NCI-H187 (cell line): ENCODE results near the gene SYNE1.
"Not testable (repeated sequence)": the region's sequence is repeated elsewhere in the genome, so short reads cannot be mapped to it uniquely, and the experiment has no call there.

Experiments
- DNase-seq, 2 experiments: peaks; one replicate each; lab custom pipeline; 2025; lab: John Stamatoyannopoulos, UW

SYNE1 gene, protein sequence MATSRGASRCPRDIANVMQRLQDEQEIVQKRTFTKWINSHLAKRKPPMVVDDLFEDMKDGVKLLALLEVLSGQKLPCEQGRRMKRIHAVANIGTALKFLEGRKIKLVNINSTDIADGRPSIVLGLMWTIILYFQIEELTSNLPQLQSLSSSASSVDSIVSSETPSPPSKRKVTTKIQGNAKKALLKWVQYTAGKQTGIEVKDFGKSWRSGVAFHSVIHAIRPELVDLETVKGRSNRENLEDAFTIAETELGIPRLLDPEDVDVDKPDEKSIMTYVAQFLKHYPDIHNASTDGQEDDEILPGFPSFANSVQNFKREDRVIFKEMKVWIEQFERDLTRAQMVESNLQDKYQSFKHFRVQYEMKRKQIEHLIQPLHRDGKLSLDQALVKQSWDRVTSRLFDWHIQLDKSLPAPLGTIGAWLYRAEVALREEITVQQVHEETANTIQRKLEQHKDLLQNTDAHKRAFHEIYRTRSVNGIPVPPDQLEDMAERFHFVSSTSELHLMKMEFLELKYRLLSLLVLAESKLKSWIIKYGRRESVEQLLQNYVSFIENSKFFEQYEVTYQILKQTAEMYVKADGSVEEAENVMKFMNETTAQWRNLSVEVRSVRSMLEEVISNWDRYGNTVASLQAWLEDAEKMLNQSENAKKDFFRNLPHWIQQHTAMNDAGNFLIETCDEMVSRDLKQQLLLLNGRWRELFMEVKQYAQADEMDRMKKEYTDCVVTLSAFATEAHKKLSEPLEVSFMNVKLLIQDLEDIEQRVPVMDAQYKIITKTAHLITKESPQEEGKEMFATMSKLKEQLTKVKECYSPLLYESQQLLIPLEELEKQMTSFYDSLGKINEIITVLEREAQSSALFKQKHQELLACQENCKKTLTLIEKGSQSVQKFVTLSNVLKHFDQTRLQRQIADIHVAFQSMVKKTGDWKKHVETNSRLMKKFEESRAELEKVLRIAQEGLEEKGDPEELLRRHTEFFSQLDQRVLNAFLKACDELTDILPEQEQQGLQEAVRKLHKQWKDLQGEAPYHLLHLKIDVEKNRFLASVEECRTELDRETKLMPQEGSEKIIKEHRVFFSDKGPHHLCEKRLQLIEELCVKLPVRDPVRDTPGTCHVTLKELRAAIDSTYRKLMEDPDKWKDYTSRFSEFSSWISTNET (N-terminal part only)

DNA sequence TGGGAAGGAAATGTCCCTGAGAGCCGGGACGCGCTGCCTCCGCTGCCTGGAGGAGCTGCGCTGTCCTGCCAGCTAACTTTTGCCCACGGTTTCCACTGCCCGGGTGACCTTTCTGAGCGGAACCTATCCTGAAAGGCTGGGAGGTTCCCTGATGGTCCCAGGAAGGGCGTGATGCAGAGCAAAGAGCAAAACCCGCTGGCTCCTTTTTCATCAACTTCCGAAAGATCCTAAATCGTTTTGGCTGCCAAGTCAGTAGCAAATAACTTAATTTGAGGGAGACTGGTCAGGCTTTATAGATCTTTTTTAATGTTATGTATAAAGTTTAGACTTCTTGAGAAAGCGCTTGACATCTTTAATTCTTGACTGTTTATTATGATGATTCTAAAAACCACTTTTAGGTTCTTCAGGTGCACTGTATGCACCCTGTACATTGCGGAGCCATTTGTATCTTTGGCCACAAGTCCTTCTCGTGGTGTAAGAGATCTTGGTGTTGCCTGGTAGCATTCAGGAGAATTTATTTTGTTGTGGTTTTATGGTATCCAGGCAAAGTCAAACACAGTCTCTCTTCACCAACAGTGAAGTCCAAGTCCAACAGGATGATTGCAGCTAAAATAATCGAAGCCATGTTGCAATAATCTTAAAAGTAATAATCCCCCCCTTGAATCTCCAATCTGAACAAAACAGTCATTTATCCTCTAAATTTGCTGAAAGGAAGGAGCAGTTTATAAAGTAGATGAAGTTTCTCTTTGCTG is at the start of gene SYNE1:
Gene SYNE1 (minus strand): TSS at position 67 of the 752 bp plus-strand sequence. CDS start 9,031 bp downstream, outside the sequence.
- no peak for DNase-seq

DNA sequence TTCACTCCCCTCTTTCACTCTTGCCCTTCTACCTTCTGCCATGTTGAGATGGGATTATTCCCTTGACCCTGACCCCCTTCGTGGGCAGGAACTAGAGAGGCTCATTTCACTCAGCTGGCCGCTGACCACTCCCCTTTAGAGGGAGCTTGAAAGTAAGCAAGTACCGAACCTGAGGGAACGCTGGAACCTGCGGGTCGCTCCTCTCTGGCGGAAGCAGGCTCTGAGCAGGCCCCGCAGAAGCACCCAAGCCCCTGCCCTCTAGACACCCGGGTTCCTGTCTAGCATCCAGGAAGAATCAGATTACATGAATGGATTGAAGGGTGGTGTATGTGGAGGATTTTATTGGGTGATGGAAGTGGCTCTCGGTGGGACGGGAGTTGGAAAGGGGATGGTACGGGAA is 48.7 kb upstream of the SYNE1 start:
- no peak for DNase-seq

DNA sequence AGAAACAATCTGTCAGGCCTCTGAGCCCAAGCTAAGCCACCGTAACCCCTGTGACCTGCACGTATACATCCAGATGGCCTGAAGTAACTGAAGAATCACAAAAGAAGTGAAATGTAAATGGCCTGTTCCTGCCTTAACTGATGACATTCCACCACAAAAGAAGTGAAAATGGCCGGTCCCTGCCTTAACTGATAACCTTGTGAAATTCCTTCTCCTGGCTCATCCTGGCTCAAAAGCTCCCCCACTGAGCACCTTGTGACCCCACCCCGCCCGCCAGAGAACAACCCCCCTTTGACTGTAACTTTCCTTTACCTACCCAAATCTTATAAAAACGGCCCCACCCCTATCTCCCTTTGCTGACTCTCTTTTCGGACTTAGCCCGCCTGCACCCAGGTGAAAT is 45.8 kb upstream of the SYNE1 start:
- not testable (repeated sequence) for DNase-seq

DNA sequence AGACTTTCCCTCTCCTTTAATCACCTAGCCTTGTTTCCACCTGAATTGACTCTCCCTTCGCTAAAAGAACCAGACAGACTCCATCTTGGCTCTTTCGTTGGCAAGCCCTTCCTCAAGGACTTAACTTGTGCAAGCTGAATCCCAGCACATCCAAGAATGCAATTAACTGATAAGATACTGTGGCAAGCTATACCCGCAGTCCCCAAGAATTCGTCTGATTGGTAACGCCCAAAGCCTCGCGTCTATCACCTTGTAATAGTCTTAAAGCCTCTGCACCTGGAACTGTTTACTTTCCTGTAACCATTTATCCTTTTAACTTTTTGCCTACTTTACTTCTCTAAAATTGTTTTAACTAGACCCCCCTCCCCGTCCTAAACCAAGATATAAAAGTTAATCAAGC is 45.0 kb upstream of the SYNE1 start:
- no peak for DNase-seq

DNA sequence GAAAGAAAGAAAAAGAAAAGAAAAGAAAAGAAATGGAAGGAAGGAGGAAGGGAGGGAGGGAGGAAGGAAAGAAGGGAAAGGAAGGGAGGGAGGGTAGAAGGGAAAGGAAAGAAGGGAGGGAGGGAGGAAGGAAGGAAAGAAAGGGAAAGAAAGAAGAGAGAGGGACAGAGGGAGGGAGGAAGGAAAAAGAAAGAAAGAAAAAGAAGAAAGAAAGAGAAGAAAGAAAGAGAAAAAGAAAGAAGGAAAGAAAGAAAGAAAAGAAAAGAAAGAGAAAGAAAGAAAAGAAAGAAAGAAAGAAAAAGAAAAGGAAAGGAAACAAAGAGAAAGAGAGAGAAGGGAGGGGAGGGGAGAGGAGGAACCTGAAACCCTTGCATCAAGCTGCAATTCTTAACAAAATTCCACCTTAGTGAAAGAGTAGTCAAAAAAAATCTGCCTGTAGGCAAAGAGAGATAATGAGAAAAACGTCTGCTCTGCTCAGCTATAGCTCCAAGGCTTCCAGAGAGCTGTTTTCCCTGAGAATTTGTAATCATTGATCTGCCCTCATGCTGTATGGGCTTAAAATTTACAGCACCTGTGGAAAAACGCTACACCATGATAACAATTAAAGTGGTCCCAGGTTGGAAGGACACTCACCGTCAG is 43.8 kb upstream of the SYNE1 start:
- DNase-seq = no peak

DNA sequence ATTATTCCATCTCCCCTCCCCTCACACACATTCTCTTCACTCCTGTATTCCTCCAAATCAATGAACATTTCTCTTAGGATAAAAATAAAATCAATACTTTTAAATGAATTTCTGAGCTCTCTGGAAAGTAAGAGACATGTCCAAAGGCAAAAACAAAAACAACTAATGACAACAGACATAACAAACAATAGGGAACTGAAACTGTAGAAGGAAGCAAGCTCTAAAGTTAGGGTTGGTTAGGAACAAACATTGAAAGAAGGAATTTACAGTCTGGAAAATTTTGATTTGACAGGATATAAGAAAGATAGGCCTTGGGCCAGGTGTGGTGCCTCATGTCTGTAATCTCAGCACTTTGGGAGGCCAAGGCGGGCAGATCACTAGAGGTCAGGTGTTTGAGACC is 43.0 kb upstream of the SYNE1 start:
- DNase-seq = no peak

DNA sequence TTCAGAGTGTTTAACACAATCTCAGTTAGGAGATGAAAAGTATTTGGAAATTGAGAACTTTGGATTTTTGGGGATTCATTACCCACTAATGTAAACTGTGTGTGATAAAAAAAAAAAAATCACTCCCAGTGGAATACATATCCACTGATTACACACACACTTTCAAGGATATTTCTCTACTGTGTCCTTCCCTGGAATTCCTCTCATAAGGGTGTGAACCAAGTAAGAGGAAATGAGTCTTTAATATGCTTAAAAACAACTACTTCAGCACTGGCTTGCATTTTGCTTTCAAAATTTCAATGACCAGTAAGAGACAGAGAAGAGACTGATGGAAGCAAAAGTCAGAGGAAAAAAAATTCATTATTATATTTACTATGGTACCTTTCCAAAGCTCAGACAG is 36.1 kb upstream of the SYNE1 start:
- DNase-seq = no peak

DNA sequence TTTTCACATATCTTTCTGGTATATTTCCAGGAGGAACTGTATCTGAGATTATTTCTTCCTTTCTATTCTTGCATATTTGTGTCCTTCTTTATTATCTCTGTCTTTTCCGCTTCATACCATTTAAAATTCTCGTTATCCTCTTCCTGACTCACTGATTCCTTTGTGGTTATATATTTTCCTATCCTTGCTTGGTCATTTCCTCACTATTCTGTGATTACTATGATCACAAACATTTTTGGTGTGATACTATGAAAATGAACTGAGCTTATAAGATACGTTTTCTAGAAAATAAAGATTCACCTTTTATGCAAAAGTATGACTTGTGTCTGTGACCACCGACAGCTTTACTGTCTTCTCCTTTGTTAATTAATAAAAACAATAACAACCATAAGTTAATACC is 34.0 kb upstream of the SYNE1 start:
- DNase-seq = no peak

DNA sequence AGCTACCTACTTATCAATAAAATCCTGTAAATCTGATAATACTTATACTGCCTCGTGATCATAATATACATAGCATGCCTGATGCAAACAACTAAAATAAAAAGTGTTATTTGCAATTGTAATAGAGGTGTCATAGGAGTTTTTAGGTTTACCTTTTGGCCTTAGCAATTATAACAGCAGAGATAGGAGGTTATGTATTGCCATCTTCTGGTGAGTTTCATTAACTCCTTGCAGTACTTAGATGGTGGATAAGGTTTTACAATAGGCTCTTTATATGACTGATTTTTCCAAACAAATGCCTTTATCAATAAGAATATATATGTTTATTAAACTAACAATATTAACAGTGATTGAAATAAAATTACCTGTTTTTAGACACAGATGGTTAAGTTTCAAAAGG is 32.7 kb upstream of the SYNE1 start:
- no peak for DNase-seq

DNA sequence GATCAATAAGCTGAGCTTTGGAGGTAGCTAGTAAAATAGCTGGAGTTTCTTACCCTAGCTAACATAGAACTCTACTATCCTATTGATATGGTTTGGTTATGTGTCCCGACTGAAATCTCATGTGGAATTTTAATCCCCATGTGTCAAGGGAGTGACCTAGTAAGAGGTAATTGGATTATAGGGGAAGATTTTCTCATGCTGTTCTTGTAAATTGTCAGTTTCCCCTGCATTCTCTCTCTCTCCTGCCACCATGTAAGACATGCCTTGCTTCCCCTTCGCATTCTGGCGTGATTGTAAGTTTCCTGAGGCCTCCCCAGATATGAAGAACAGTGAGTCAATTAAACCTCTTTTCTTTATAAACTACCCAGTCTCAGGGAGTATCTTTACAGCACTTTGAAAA is 24.6 kb upstream of the SYNE1 start:
- DNase-seq = no peak

DNA sequence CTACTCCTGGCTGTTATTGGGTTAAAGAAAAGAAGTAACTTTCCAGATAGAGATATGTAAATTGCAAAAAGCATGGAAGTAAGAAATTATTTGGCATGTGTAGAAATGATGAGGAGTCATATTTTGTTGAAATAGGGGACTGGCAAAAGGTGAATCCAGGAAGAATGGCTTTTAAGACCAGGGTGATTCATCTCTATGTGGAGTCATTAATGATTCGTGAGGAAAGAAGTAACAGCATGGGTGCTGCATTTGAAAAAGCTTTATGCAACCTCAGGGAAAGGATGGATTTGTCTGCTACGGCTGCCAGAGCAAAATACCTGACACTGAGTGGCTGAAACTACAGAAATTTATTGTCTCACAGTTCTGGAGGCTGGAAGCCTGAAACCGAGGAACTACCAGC is 14.8 kb upstream of the SYNE1 start:
- no peak for DNase-seq

DNA sequence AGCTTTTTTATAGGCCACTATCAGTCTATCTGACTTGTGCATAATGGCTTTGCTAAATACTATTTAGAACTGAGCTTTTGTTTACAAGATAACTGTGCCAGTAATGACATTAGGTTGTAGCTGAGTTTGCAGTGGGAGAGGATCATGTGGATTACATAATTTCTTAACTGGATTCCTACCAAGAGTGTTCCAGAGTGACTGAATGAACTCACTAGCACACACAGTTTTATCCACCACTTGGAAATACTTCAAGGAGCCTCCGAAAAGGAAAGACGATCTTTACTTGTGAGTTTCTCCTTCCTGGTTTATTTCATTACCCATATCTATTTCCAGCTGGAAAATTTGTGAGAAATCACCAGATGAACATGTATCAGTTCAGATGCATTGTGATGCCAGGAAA is 10.9 kb upstream of the SYNE1 start:
- no peak for DNase-seq

DNA sequence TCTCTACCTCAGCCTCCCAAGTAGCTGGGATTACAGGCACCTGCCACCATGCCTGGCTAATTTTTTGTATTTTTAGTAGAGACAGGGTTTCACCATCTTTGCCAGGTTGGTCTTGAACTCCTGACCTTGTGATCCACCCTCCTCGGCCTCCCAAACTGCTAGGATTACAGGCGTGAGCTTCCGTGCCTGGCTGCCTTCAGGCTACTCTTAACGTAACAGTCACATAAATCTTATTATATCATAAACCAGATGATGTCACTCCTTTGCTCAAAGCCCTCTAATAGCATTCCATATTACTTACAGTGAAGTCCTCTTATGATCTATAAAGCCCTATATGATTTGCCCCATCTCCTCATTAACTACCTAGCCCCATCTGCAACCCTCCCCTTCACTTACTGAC is 9.6 kb upstream of the SYNE1 start:
- not testable (repeated sequence) for DNase-seq

DNA sequence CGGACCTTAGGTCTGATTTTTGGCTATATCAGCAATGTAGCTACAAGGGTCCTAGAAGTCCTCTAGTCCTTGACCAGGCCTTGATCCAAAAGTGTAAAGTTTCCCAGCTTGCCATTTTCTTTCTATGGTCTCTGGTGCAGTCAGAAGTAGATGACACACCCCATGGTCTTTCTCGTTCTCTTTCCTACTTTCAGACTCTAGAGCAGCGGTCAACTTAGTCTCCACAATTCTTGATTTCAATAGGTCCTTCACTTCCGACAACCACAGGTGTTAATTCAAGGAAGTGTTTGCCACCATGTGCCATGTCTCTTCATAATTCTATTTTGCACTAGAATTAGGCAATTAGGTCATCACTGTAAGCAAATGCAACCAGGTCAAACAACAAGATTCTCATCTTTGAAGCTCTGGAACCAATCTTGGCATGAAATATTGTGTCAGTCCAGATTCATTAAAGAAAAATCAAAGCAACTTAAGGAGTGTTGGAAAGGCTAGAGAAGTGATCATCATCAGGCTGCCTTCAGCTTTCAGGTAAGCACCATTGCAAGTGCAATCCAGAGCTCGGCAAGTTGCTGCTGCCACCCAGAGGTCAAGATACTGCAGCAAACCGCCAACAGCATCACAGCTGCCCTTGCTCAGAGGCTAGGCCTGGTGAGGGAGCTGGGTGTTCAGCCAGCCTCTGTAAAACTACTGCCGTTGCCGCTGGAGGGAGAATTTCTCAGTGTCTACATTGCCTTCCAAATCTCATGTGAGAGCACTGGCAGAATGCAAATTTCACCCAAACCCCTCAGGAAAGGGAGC is 5.6 kb upstream of the SYNE1 start:
- no peak for DNase-seq

DNA sequence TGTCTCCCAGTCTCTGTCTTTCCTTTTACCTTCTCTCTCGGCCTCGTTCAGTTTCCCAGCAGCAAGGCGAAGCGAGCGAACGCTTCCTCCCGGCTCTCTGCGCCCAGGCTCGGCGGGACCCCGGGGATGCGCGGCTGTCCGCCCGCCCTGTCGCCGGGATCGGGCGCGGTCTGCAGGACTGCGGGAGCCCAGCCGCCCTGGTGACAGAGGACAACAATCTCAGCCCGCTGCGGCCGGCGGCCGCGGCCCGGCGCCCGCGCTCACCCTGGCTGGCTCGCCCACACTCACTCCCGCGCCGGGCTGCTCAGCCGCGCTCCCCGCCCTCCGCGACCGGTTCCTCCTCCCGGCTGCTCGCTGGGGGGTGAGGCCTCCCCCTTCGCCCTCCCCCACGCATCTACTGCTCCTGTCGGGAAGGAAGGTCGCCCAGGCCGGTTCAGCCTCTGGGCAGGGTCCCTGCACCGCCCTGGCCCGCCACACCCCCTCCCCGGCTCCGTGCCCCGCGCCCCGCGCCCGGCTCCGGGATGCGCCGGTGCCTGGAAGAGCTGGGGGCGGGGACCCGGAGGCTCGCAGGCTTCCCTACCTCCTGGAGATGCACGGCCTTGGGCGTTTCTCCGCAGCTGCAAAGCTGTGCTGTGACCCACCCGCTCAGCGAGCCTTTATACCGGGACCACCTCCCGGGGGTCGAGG is 410 bp downstream of the SYNE1 start:
- no peak for DNase-seq

DNA sequence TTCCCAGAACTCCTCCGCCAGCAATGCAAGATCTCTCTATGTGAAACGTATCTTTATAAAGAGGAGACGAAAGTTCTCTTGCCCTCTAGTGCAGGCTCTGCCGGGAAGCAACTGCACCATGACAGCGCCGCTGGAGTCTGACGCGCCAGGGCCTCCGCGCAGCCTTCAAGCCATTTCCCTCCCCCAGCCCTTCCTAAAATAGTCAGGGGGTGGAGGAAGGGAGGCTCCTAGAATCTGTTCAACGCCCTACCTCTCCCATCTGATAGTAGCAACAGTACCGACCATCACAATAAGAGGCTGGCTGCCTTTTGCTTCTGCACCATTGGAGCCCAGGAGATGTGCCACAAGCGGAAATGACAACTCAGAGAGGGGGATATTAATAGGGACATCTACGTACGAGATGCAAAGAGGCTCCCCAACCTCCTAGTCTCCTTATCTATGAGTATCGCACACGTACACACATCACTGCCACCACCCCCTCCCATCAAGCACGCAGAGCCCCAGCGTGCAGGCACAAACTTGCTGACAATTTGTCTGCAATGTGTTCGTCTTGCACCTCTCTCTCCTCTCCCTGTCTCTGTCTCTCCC is 1.0 kb downstream of the SYNE1 start:
- no peak for DNase-seq

DNA sequence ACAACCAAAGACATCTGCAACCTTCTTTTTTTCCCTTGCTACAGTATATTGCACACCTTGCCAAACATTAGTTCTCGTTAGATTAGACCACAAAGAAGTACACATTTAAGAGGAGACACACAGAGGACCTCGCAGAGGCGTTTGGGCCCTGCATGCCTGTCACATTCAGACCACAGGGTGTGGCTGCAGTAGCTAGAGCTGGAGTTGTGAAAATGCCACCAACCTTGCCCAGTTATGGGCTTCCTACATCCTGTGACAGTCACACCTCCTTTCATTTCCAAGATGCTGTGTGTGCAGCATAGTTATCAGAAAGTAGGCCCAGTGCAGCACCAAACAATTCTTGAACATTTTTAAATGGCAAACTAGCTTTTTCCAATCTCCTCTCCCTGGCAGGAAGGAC is 2.4 kb downstream of the SYNE1 start:
- DNase-seq = no peak

DNA sequence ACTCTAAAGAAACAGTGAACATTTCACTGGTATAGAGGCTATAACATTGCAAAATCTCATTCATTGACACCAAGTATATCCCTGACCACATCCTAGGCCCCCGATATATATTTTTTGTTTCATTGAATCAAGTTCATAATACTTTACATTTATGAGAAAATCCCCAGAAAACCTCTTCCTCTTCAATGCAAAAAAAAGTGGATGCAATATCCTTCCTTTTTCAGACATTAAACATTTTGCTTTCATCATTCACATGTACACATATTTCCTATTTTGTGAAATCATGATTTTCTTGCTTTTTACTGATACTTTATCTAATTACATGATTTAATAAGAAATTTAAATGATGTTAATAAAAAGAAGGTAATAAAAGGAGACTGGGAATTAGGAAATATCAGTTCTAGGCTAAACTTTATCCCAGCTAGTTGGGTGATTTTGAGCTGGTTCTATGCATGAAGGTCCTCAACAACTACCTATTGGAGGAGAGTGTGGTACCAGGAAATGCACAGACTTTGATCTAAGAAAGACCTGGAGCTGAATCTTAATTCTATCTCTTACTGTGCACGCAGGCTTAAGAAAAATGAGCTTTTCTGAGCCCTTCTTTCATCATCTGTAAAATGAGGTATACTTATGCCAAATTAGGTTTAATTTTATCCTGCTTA is 4.9 kb downstream of the SYNE1 start:
- no peak for DNase-seq

DNA sequence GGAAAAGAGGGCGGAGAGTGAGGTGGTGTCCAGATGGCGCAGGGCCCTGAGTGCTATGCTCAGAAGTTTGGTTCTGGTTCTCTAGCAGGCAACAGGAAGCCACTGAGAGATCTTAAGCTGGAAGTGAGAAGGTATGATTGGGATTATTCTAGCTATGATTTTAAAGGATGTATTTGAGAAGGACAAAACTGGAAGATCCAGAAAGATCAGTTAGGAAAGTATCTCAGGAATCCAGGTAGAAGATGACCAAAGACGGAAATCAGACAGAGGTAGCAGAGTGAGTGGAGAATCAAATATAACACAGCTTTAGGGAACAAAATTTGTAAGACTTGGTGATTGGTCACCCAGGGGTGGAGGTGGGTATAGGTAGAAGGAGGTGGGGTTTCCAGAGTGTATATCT is 5.8 kb downstream of the SYNE1 start:
- no peak for DNase-seq
